NCI-H128 (cell line): ENCODE results near the gene CCDC116.
"Not testable (repeated sequence)": the region's sequence is repeated elsewhere in the genome, so short reads cannot be mapped to it uniquely, and the experiment has no call there.

Source experiments
- DNase-seq: peaks from one replicate; lab custom pipeline; 2025; ENCODE audit not compliant: unreplicated experiment; lab: John Stamatoyannopoulos, UW

CCDC116 gene

DNA sequence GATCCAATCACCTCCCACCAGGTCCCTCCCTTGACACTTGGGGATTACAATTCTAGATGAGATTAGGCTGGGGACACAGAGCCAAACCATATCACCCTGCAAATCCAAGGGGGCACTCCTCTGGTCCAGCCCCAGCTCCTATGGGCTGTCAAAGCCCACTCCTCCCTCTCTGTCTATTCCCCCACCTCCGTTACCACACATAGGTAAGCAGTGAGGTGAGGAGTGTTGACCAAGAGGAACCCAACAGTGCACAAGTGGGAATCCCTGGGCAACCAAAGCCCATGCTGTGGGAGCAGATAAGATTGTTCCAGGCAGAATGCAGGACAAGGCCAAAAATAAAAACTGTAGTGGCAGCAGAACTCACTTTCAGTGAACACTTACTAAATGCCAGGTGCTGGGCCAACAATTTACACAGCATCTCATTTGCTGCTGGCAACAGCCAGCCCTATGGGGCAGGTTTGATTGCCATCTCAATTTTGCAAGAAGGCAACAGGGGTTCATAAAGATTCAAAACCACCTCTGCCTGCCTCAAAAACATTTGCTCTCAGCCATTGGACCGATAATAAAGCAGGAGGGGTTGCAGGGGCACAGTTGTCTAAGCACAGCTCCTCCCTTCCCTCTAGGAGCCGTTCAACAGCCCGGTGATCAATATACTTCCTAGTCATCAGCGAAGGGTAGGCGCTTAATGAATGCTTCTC, 18.4 kb downstream of the CCDC116 start:
- DNase-seq: no peak

DNA sequence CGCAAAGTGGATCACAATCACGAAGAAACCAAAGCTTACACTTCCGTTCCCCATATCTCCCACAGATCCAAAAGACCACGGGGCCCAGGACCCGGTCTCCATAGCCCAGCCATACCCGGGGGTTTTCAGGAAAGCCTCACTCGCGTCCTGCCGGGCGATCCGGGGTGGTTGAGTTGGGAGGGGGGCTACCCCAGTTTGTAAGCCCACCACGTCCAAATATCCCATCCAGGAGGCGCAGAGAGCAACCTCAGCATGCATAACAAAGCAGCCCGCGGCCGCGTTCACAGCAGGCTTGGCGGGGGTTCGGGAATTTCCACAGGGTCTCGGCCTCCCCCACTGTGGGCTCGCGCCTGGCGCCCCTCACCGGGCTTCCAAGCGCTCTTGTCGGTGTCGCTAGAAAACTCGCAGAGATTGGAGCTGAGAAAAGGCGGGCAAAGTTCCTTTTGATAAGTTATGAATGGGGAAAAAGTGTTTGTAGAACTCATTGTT, 19.0 kb downstream of the CCDC116 start:
- DNase-seq: no peak

DNA sequence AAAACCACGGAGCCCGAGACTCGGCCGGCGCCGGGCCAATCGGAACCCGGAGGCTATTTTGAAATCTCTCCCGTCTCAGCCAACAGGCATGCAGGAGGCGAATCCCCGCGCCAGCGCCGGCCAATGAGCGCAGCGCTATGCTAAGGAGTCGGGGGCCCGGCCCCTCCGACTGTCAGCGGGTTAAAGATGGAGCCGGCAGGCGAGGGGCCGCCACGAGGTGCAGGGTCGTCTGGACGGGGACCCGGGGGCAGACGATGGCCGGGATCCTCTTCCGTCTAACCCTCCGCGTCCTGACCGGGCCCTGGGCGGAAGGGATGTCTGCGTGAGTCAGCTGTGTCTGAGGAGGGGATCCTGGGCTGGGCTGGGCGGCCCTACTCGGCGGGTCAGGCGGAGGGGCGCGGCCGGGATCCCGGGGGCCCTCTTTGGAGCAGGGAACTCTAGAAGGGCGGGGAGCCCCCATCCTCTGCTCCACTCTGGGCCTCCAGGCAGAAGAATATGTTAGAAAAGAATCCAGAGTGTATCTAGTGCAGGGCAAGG, 19.5 kb downstream of the CCDC116 start:
- DNase-seq: peak; percentile 66

DNA sequence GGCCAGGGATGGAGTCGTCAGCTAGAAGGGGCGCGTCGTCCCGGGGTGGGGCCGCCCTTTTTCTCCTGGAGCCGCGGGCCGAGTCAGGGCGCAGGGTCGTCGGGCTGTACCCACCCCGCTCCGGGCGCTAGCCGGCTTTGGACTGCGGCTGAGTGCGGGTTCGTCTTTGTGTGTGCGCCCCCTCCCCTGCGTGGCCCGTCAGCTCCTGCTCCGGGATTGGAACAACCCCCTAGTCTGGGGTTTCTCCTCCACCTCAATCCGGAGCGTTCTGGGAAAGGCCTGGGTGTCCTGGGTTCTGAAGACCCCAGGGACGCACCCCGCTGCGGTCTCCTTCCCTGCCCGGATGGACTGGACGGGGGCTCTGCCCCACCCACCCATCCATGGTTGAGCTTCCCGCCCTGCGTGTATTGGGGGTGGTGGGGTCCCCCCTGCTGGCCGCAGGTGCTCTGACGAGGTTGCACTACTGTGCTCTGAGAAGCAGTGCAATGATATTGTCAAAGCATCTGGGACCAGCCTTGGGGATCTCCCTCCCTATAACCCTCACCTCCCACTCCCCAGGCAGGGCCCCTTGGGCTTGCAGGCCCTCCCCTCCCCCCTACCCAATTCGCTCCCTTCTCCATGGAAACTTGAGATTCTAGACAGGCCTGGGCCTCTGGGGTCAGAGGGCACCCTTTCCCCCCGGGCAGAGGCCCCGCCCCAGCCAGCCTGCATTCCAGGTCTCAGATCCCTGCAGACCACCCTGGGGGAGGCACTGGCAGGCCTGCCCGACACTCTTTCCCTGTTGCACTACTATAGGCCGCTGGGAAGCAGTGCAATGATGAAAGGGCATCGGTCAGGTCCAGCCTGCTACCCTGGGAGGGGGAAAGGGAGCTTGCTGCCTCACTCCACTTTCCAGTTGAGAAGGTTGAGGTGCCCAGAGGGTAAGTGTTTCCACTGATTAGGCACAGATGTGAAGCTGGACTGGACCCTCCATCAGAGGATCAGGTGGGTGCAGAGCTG, 20.3 kb downstream of the CCDC116 start:
- DNase-seq: no peak

DNA sequence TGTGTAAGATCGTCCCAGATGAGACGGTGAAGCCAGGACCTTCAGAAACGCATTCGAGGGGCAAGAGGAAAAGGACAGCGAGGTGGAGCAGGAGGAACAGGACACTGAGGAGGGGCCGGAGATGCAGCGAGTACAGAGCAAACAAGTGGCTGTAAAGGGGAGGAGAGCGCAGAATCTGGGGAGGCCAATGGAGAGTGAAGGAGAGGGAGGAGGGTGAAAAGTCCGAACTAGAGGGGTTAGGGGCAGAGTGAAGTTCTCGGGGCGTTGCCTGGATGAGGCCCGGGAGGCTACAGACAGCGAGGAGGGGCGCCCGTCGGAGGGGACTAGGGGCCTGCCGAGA, 24.4 kb downstream of the CCDC116 start:
- DNase-seq: no peak

DNA sequence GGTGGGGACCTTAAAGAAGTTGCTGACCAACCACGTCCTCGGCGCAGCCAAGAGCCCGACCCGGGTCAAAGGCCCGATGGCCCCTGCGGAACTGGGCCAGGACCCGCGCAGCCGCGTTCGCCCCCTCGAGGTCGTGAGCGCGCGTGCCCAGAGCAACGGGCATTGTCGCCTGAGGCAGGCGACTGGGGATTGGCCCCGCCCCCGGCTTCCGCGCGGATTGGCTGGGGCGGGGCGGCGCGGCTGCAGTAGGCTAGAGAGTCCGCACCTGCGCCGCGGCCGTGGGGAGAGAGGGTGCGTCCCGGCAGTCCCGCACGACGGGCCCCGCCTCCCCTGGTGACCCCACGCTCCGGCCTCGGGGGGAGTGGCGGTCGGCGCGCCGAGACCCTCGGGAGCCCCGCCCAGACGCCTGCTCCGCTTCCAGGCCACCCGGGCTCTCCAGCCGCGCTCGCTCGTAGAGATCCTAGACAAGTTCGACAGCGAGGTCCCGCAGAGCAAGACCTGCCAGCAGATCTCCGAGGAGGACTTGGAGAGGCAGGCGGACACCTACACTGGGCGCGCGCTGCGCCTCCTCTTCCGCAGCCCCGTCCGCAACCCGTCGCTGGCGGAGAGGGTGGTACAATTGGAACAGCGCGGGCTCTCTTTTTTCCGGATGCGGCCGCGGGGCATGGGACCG, 24.9 kb downstream of the CCDC116 start:
- DNase-seq: peak; percentile 54

DNA sequence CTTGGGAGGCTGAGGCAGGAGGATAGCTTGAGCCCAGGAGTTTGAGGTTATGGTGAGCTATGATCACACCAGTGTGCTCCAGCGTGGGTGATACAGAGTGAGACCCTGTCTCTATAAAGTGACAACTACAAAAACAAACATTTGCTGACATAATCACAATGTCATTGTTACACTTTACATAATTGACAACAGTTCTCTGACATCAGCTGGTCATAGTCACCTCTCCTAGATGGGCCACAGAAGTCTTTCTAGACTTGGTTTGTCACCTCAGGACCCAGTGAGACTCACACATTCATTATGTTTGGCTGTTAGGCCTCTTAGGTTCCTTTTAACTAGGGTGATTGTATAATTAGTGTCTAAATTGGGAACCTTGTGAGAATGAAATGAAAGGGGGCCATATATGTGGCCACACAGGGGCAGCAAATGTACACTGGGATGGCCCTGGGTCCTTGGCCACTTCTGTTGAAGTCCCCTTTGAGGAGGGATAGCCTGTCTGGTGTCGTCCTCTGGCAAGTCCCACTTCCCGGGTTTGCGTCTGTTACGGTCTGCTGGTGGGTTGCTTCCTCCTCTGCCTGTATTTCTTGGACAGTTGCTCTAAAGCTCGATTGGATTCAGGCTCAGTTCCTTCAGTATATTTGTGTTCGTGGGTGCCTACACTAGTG, 27.4 kb downstream of the CCDC116 start:
- DNase-seq: no peak

DNA sequence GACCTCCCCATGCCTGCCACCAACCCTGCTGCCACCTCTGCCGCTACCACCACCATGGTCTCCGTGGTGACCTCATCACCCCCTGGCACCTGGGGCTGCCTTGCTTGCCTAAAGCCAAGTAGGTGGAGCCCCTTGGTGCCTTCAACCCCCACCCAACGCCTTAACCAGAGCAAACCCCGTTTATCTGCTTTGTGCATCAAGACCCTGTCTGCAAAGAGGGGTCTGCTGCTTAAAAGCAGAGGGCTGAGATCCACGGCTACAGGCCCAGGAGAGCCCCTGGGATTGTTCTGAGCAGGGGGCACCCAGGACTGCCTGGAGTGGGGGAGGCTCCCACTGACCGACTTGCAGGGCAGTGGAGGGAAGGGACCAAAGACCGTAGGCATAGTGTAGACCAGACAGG, 28.3 kb downstream of the CCDC116 start:
- no peak for DNase-seq

DNA sequence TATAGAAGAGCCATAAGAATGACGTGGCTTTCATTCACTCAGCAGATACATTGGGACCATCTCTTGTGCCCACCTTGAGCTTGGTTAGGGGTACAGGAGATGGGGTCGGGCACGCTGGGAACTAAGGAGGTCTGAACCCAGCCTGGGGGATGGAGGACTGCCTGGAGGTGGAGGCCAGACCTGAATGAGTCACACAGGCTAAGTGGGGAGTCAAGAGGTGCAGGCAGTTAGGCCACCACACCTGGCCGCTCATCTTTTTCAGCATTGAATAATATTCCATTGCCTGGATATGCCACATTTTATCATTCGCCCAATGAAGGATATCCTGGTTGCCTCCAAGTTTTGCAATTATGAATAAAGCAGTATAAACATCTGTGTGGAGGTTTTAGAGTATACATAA, 29.4 kb downstream of the CCDC116 start:
- no peak for DNase-seq

DNA sequence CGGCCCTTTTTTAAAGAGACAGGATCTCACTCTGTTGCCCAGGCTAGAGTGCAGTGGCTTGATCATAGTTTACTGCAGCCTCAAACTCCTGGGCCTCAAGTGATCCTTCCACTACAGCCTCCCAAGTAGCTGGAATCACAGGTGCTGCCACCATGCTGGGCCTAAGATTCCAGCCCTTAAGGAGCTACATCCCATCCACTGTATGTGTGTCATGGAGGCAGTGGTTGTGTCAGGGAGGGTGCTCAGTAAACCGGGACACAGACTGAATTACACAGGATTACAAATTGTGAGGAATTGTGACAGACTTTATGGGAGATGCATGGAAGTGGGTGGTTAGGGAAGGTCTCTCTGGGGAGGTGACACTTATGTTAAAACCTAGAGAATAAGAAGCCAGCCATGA, 31.2 kb downstream of the CCDC116 start:
- DNase-seq: no peak

DNA sequence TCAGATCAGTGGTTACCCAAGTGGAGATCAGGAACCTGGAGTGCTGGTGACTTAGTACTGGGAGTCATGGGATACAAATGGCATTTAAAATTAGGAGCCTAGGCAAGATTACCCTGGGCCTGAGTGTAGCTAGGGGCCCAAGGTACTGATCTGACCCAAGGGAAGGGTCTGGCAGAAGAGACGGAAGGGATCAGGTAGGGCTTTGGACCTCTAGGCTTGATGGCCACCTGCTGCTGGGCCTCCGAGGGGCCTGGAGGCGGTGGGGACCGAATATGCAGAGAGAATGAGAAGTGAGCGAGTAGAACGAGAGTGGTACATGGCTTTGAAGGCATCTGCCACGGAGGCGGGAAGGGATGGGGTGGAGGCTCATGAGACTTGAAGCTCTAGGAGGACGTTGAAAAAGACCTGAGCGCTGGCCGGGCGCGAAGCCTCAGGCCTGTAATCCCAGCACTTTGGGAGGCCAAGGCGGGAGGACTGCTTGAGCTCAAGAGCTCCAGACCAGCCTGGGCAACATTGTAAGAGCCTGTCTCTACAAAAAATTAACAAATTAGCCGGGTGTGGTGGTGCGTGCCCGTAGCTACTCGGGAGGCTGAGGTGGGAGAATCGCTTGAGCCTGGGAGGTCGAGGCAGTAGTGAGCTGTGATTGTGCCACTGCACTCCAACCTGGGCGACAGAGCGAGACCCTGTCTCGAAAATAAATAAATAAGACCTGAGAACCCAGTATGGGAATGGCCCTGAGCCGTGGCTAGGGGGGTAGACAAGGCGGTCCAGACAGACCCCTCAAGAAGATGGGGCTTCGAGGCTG, 32.7 kb downstream of the CCDC116 start:
- no peak for DNase-seq

DNA sequence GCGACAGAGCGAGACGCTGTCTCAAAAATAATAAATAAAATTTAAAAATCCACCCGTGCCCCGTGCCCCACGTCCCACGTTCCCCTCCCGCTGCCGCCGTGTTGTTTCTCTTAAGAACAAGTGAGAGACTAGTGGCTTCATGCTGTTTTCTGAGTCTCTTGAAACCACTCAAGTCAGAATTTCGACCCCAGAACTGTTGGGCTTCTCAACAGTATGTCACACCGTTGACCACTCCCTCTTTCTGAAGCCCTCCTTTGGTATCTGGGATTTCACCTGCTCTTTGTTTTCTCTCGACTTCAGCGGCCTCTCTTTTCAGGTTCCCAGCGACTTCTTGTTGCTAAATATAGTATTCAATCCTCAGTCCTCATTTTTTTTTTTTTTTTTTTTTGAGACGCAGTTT, 34.2 kb downstream of the CCDC116 start:
- no peak for DNase-seq

DNA sequence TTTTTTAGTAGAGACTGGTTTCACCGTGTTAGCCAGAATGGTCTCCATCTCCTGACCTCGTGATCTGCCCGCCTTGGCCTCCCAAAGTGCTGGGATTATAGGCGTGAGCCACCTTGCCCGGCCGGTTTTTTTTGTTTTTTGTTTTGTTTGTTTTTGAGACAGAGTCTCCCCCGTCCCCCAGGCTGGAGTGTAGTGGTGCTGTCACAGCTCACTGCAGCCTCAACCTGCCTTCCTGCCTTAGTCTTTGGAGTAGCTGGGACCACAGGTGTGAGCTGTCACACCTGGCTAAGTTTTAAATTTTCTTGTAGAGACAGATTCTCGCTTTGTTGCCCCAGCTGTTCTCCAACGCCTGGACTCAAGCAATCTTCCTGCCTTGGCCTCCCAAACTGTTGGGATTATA, 36.5 kb downstream of the CCDC116 start:
- DNase-seq: no peak

DNA sequence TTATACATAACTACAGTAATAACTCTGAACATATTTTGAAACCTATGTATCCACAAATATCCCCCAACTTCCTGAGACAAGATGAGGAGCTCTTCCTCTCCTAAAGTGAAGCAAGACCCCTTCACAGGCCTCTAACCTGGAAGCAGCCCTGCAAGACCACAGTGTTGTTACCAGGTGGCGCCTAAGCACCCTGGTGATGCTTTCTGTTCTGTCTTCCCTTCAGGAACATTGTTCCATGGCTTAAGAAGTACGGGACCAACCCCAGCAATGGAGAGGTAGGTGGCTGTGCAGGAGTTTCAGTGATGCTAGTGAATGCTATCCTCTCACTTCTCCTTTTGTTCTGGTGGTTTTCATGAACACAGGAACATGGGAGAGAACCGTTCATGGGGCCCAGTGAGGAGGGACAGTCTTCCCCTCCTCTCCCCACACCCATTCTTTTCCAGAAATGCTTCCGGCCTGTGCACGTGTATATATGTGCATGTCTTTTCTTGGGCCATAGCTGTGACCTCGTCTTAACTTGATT, 39.6 kb downstream of the CCDC116 start:
- no peak for DNase-seq

DNA sequence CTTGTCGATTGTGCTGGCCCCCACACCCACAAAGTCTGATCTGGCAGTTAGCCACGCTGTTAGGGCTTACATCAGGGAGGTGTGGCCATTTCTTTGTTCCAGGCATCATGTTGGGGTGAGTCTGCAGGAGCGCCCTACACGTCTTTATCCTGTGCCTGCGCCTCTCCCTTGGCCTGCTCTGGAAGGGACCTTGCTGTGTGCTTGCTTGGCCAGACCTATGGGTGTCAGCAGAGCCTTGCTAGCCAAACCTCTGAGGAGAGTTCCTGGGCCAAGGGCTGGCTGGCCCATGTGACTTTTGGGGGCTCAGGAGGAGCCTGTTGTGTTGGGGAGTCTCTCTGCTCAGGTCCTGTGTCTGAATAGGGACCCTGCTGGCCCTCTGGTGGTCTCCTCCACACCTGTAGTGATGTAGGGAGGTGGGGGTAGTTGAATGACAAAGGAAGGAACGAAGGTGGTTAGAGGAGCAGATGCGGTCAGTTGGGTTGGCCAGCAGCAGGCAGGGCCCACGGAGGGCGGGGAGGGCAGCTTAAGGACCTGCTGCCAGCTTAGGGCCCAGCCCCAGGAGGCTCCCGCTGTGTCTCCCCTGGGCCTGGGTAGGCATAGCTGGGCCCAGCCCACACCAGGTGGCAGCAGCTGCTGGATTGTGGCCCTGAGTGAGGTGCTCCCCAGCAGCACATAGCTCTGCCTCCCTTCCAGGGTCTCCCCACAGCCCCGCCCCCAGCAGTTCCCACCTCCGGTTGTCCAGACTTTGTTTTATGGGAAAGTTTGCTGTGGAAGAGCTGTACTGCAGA, 41.2 kb downstream of the CCDC116 start:
- no peak for DNase-seq

DNA sequence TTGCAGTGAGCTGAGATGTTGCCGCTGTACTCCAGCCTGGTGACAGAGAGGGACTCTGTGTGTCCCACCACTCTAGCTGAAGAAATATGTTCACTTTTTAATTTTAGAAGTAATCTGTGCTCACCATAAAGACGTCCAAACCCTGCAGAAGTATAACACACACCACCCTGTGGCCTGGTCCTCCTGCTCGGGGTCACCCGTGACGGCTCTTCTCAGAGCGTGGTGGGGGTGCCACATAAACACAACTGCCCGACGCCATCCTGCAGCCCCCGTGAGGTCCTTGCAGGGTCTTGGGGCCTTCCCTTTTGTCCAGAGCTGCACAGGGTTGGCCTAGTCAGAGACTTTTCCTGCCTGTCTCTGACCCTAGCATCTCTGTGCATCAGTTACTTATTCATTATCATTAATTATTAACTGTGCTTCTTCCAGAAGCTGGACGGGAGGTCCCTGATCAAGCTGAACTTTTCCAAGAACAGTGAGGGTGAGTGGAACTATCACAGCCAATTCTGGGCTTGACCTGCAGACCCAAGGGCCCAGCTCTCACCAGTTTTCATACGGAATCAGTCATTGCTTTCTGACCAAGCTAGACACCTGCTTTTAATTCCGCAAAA, 42.2 kb downstream of the CCDC116 start:
- no peak for DNase-seq

DNA sequence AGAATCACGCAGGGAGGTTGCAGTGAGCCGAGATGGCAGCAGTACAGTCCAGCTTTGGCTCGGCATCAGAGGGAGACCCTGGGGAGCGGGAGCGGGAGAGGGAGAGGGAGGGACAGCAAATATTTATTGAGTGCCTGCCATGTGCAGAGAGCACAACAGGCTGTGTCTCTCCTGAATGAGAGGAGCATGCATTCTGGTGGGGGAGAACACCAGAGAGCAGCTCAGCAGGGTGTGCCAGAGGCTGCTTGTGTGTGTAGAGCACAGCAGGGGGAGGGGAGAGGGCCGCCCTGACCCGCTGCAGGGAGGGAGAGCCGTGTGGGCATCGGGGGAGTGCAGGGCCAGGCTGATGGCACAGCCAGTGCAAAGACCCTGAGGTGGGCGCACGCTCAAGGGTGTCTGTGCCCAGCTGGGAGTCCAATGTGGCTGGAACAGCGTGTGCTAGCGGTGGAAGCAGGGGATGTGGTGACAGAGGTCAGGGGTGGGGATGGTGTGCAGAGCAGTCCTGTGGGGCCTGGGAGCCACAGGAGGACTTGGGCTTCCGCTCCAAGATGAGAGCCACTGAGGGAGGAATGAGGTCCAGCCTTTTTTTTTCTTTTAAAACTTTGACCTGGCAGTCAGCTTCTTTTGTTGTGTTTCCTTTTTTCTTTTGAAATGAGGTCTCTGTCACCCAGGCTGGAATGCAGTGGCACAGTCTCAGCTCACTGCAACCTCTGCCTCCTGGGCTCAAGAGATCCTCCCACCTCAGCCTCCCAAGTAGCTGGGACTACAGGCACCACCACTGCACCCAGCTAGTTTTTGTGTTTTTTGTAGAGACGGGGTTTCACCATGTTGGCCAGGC, 45.3 kb downstream of the CCDC116 start:
- DNase-seq: no peak

DNA sequence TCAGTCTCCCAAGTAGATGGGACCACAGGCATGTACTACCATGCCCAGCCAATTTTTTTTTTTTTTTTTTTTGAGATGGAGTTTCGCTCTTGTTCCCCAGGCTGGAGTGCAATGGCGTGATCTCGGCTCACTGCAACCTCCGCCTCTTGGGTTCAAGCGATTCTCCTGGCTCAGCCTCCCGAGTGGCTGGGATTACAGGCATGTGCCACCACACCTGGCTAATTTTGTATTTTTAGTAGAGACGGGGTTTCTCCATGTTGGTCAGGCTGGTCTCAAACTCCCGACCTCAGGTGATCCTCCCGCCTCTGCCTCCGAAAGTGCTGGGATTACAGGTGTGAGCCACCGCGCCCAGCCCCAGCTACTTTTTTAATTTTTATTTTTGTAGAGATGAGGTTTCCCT, 46.3 kb downstream of the CCDC116 start:
- not testable (repeated sequence) for DNase-seq
